HepG2 (cell line): Measurements from ENCODE around the gene OR2V2. TPM values are rescaled to one million over a fixed set of nuclear protein-coding genes. Genes with fewer than 3 reads are reported as not detected.

Source experiments
- ARID3A ChIP-seq: IDR thresholded peaks from 2 replicates; pipeline ENCODE4 v1.6.1; 2012; ENCODE audit warnings: low read depth, low read length, improper control_type of control experiment
- ATF5 ChIP-seq: sonication (generic); formaldehyde crosslinking; IDR thresholded peaks from 2 replicates; pipeline ENCODE4 v1.4.0; 2020; ENCODE audit warnings: mild to moderate bottlenecking, low read depth, missing genetic modification reagents
- BCLAF1 ChIP-seq: fragments of 450-650 bp; IDR thresholded peaks from 2 replicates; pipeline ENCODE4 v1.6.1; 2017; ENCODE audit warnings: mild to moderate bottlenecking
- CREBL2 ChIP-seq: sonication (generic); formaldehyde crosslinking; IDR thresholded peaks from 2 replicates; pipeline ENCODE4 v1.8.1; 2023; ENCODE audit warnings: missing genetic modification reagents, mild to moderate bottlenecking, borderline replicate concordance
- HNRNPH1 ChIP-seq: fragments of 200-400 bp; formaldehyde crosslinking; optimal IDR thresholded peaks from 2 replicates; pipeline ENCODE3; 2017; ENCODE audit warnings: mild to moderate bottlenecking, low read depth, low read length
- HOXA9 ChIP-seq: sonication (generic); formaldehyde crosslinking; IDR thresholded peaks from 2 replicates; pipeline ENCODE4 v1.8.1; 2022; ENCODE audit warnings: missing genetic modification reagents, mild to moderate bottlenecking, moderate library complexity, borderline replicate concordance
- NFIC ChIP-seq: IDR thresholded peaks from 2 replicates; pipeline ENCODE4 v1.6.1; 2012; ENCODE audit warnings: mild to moderate bottlenecking, low read length, inconsistent platforms
- PHF8 ChIP-seq: sonication (generic); formaldehyde crosslinking; IDR thresholded peaks from 2 replicates; pipeline ENCODE4 v1.5.0; 2020; ENCODE audit warnings: missing genetic modification reagents
- RBFOX2 ChIP-seq: fragments of 200-400 bp; formaldehyde crosslinking; IDR thresholded peaks from 2 replicates; pipeline ENCODE4 v1.6.1; 2017; ENCODE audit warnings: low read depth, mild to moderate bottlenecking, low read length
- RBM22 ChIP-seq: fragments of 200-400 bp; formaldehyde crosslinking; optimal IDR thresholded peaks from 2 replicates; pipeline ENCODE3; 2017; ENCODE audit warnings: mild to moderate bottlenecking, low read length, moderate library complexity
- RFX5 ChIP-seq: IDR thresholded peaks from 2 replicates; pipeline ENCODE4 v1.6.1; 2011; ENCODE audit warnings: low read depth, low read length, improper control_type of control experiment
- RXRB ChIP-seq: IDR thresholded peaks from 2 replicates; pipeline ENCODE4 v1.6.1; 2016; ENCODE audit warnings: borderline replicate concordance, missing genetic modification reagents, missing compliant biosample characterization
- TFAP4 ChIP-seq: sonication (generic); IDR thresholded peaks from 2 replicates; pipeline ENCODE4 v1.6.1; 2016; ENCODE audit warnings: low read depth, borderline replicate concordance
- TMF1 ChIP-seq: sonication (generic); formaldehyde crosslinking; IDR thresholded peaks from 2 replicates; pipeline ENCODE4 v1.8.1; 2022; ENCODE audit warnings: low read depth, missing genetic modification reagents
- ZEB1 ChIP-seq: IDR thresholded peaks from 2 replicates; pipeline ENCODE4 v1.6.1; 2012; ENCODE audit warnings: mild to moderate bottlenecking, low read depth, inconsistent platforms; ENCODE audit not compliant: insufficient replicate concordance
- ZFP36L2 ChIP-seq: sonication (generic); formaldehyde crosslinking; IDR thresholded peaks from 2 replicates; pipeline ENCODE4 v1.4.0; 2020; ENCODE audit warnings: missing genetic modification reagents
- ZNF160 ChIP-seq: sonication (generic); formaldehyde crosslinking; IDR thresholded peaks from 2 replicates; pipeline ENCODE4 v1.8.0; 2022; ENCODE audit warnings: mild to moderate bottlenecking, inconsistent platforms, missing genetic modification reagents
- ZNF326 ChIP-seq: sonication (generic); formaldehyde crosslinking; IDR thresholded peaks from 2 replicates; pipeline ENCODE4 v1.4.0; 2020; ENCODE audit warnings: missing genetic modification reagents, borderline replicate concordance
- ZNF431 ChIP-seq: sonication (generic); formaldehyde crosslinking; IDR thresholded peaks from 2 replicates; pipeline ENCODE4 v1.9.0; 2022; ENCODE audit warnings: missing genetic modification reagents, low read depth, mild to moderate bottlenecking, borderline replicate concordance
- ZNF460 ChIP-seq: sonication (generic); formaldehyde crosslinking; IDR thresholded peaks from 2 replicates; pipeline ENCODE4 v1.5.1; 2020; ENCODE audit warnings: missing genetic modification reagents, mild to moderate bottlenecking, borderline replicate concordance
- ZNF605 ChIP-seq: sonication (generic); formaldehyde crosslinking; IDR thresholded peaks from 2 replicates; pipeline ENCODE4 v1.8.0; 2022; ENCODE audit warnings: mild to moderate bottlenecking, missing genetic modification reagents
- ZNF746 ChIP-seq: sonication (generic); formaldehyde crosslinking; IDR thresholded peaks from 2 replicates; pipeline ENCODE4 v1.8.0; 2022; ENCODE audit warnings: mild to moderate bottlenecking, missing genetic modification reagents
- ZSCAN31 ChIP-seq: sonication (generic); formaldehyde crosslinking; IDR thresholded peaks from 2 replicates; pipeline ENCODE4 v1.5.0; 2020; ENCODE audit warnings: low read depth, mild to moderate bottlenecking, missing genetic modification reagents
- polyA plus RNA-seq, 8 experiments: library from polyadenylated mRNA; depleted of rRNA in 3 of 8; stranded (reverse) in 7 of 8; unstranded in 1 of 8; fragments of >200 nt; fragmentation: Illumina TruSeq in 4 of 8; extraction: Trizol in 4 of 8; gene quantifications; 2 replicates each; pipeline versions ENCODE4 v1.2.1 to v1.2.3, GENCODE V29; 2011 to 2016; ENCODE audit warnings: low read depth in 4 of 8, missing spikeins in 1 of 8, mixed read lengths in 1 of 8; ENCODE audit not compliant: insufficient read depth in 1 of 8
- total RNA-seq, 5 experiments: library from RNA; depleted of rRNA; stranded (reverse); fragments of >200 nt; fragmentation: Illumina TruSeq; extraction: Trizol; gene quantifications; 2 replicates each; pipeline ENCODE4 v1.2.3, GENCODE V29; 2016; ENCODE audit warnings: low read depth in 1 of 5

Gene OR2V2
- total and polyA plus RNA-seq, 2 of the 13 experiments (the other 11 are each of a cell fraction or from before 2014, with no cell fraction given): not detected

- no peak; the same call in 1 of the 2 replicates for TF ChIP-seq RFX5
- no peak for TF ChIP-seq ZNF326 (CRISPR knock-in tag)
- TF ChIP-seq ATF5 (CRISPR knock-in tag): no peak
- no peak; the same call in 1 of the 2 replicates for TF ChIP-seq PHF8 (CRISPR knock-in tag)
- no peak for TF ChIP-seq ZFP36L2
- 0 out of 2 replicates have a peak, but pooled peaks have one; percentile 18 for TF ChIP-seq ZNF746 (CRISPR knock-in tag)
- no peak; the same call in 1 of the 2 replicates for TF ChIP-seq ZSCAN31 (CRISPR knock-in tag)
- no peak for TF ChIP-seq RBFOX2
- TF ChIP-seq RXRB (CRISPR knock-in tag): peak; percentile 52
- no peak for TF ChIP-seq HNRNPH1
- peak; percentile 83 for TF ChIP-seq ARID3A
- 0 out of 2 replicates have a peak, but pooled peaks have one; percentile 43 for TF ChIP-seq NFIC
- 0 out of 2 replicates have a peak, but pooled peaks have one; percentile 28 for TF ChIP-seq ZNF460 (CRISPR knock-in tag)
- TF ChIP-seq CREBL2 (CRISPR knock-in tag): no peak
- no peak for TF ChIP-seq TMF1 (CRISPR knock-in tag)
- no peak for TF ChIP-seq HOXA9 (CRISPR knock-in tag)
- no peak for TF ChIP-seq ZNF160 (CRISPR knock-in tag)
- TF ChIP-seq ZEB1: peak; percentile 63
- TF ChIP-seq TFAP4: no peak
- peak; percentile 95 for TF ChIP-seq RBM22
- TF ChIP-seq ZNF431: 0 out of 2 replicates have a peak, but pooled peaks have one; percentile 15
- TF ChIP-seq ZNF605 (CRISPR knock-in tag): 0 out of 2 replicates have a peak, but pooled peaks have one; percentile 46
- no peak for TF ChIP-seq BCLAF1
These were observed 60.0 kb downstream of the OR2V2 start (continued) for GRCh38 chr5:181207214-181207959.
